RWPE1 (cell line): Measurements from ENCODE around the gene ZNF398.
A peak's percentile ranks its signal among the peaks of the same experiment; 100 is the strongest.

Experiments used
- CTCF ChIA-PET: fragments of 350-600 bp; sonication (Branson Sonifier 250); formaldehyde crosslinking; extraction: SDS; loops from one replicate; lab custom pipeline; 2021; lab: Yijun Ruan, JAX
- POLR2A ChIA-PET: fragments of 400-600 bp; formaldehyde crosslinking; extraction: SDS; loops from one replicate; lab custom pipeline; 2020; ENCODE audit warnings: antibody characterized with exemption; ENCODE audit not compliant: low non-redundant PET; lab: Yijun Ruan, JAX
- DNase-seq: peaks from one replicate; pipeline ENCODE4 v3.0.0; 2012; ENCODE audit warnings: low spot score
- H3K27ac ChIP-seq: fragments of 450-650 bp; 2 replicates; pipeline ENCODE4 v1.5.1; 2017
- TF ChIP-seq, protein P1 (sequence below): fragments of 450-650 bp; conservative IDR thresholded peaks from 2 replicates; pipeline ENCODE4 v1.5.1; 2017; ENCODE audit warnings: low read depth, mild to moderate bottlenecking

ZNF398 gene

DNA sequence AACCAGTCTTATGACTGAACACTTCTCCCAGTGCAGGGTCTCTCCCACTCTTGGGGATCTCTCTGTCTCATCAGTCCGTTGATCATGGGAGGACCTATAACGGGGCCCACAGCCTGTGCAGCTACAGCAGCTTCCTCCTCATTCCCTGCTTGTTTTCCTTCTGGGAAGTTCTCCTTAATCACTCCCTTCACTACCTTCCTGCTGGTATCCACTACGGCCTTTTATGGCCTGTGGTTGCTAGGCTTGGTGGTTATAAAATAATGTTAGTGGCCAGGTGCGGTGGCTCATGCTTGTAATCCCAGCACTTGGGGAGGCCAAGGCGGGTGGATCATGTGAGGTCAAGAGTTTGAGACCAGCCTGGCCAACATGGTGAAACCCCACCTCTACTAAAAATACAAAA lies 44.6 kb downstream of the ZNF398 start:
- no peak for DNase-seq
- no peak overlapping the region for H3K27ac ChIP-seq
- CTCF ChIA-PET = no interaction called here
- POLR2A ChIA-PET = no interaction called here
- TF ChIP-seq, protein P1, sequence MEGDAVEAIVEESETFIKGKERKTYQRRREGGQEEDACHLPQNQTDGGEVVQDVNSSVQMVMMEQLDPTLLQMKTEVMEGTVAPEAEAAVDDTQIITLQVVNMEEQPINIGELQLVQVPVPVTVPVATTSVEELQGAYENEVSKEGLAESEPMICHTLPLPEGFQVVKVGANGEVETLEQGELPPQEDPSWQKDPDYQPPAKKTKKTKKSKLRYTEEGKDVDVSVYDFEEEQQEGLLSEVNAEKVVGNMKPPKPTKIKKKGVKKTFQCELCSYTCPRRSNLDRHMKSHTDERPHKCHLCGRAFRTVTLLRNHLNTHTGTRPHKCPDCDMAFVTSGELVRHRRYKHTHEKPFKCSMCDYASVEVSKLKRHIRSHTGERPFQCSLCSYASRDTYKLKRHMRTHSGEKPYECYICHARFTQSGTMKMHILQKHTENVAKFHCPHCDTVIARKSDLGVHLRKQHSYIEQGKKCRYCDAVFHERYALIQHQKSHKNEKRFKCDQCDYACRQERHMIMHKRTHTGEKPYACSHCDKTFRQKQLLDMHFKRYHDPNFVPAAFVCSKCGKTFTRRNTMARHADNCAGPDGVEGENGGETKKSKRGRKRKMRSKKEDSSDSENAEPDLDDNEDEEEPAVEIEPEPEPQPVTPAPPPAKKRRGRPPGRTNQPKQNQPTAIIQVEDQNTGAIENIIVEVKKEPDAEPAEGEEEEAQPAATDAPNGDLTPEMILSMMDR = no peak

DNA sequence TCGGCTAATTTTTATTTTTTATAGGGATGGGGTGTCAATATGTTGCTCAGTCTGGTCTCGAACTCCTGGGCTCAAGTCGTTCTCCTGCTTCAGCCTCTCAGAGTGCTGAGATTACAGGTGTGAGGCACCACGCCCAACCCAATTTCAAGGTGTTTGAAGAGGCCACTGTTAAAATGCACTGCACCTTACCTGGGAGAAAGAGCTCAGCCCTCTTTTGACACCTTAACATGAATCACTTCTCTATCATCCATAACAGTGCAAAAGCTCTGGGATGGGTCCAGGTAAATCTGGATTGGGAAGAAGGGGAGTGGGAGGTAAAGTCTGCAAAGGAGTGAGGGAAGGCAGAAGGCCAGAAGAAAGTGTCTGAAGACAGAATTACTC lies 47.5 kb downstream of the ZNF398 start:
- no peak for DNase-seq
- TF ChIP-seq, protein P1 = no peak
- peak overlapping the region; percentile 95 for H3K27ac ChIP-seq
- POLR2A ChIA-PET = interaction anchor here (0.9 kb wide), 1 partner anchor 9 kb away, joined by 3 read pairs; no protein-coding TSS in a partner anchor
- CTCF ChIA-PET = interaction anchor here (1.0 to 1.4 kb wide), 3 partner anchors 12 to 69 kb away, joined by 3 to 5 read pairs (median 5); partner anchors contain the start of genes ZNF425 and ZNF783

DNA sequence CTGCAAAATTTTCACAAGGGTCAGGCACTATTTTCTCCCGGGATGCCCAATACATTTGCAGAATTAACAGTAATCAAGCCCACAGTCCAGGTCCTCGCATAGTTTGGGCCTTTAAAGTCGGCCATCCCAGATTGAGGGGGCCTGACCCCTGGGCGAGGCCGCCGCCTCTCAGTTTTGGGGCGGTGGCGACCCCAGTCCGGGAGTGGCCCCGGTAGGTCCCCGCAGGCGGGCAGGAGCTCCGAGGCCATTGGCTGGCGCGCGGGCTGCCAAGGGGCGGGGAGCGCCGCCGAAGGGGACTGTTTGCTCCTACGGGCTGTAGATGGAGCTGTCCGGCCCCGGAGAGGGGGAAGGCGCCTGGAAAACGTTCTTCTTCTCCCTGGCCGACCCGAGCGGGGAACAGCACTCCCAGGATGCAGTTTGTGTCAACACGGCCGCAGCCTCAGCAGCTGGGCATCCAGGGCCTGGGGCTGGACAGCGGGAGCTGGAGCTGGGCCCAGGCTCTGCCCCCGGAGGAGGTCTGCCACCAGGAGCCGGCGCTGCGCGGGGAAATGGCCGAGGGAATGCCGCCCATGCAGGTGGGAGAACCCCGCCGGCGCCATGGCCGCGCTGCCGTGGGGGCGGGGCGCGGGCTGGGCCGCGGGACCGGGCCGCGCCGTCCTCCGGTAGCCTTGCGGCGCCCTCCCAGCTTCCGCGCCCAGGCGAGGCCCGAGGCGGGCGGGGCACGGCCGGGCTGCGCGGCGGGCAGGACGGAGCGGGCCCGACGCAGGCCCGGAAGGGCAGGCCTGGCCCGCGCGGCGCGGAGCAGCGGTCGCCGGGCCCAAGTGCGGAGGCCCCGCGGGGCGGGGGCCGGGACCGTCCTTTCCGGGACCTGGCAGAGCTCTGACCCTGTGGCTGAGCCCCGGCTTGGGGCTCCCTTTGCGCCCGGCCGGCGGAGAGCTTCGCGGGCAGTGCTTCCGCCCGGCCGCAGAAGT lies 48.2 kb downstream of the ZNF398 start, which contains the start of gene ZNF282:
Gene ZNF282 (plus strand): TSS at position 367 of the 971 bp plus-strand sequence. CDS start 44 bp downstream, at position 411.
- DNase-seq = peak; percentile 89
- ChIA-PET CTCF (interaction anchor here (1.0 to 1.4 kb wide), 3 partner anchors 13 to 70 kb away, joined by 3 to 5 read pairs (median 5); partner anchors contain the start of genes ZNF425 and ZNF783), POLR2A (interaction anchor here (0.9 kb wide), 1 partner anchor 9 kb away, joined by 3 read pairs; no protein-coding TSS in a partner anchor)
- TF ChIP-seq, protein P1 = peak; percentile 92
- H3K27ac ChIP-seq = peak within 1 kb of the TSS; percentile 95

DNA sequence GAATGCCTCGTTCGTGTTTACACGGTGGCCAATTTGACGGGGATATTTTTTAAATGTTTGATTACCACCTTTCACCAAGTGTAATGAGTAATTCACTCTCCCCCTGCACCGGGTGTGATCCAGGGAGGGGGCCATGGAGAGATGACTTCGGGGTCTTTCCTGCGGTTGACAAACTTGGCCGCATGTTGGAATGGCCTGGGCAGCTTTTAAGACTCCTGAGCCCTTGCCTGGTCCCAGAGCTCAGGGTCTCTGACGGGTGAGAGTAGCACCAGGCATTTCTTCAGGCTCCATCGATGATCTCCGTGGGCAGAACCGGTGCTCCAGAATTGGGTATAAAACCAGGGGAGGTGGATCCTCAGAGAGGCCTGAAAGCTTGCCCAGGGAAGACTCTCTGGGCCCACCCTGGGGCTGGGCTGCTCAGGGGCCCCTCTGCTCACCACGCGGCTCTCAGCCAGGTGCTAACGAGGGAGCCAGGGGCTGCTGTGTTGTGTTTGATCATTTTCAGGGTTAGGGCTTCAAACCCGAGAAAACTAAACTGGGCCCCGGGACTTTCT lies 49.0 kb downstream of the ZNF398 start:
- peak overlapping the region; percentile 95 for H3K27ac ChIP-seq
- DNase-seq = no peak
- ChIA-PET POLR2A (no interaction called here), CTCF (interaction anchor here (1.4 kb wide), 1 partner anchor 66 kb away, joined by 5 read pairs; the partner anchor contains the start of gene ZNF783)
- TF ChIP-seq, protein P1 = no peak

DNA sequence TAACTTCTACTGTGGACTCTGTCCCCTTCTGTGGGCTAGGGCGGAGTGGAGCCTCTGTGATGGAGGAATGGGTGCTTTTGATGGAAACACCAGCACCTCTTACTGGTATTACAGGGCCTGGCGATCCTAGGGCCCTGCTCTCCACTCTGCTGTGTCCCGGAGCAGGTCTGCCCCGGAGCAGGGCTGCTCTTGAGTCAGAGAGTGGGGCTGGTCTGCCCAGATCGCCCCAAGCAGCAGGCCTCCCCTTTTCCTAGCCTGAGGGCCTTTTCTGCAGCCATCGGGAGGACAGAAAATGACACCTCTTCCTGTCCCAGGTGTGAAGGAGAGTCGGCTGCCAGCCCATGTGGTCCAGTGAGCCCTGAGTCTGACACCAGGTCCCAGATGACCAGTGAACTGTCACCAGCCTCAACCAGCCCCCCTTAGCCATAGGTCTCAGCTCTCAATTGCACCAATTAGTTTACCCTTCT lies 49.5 kb downstream of the ZNF398 start:
- ChIA-PET POLR2A (no interaction called here), CTCF (no interaction called here)
- TF ChIP-seq, protein P1 = no peak
- DNase-seq = no peak
- H3K27ac ChIP-seq = peak overlapping the region; percentile 95

DNA sequence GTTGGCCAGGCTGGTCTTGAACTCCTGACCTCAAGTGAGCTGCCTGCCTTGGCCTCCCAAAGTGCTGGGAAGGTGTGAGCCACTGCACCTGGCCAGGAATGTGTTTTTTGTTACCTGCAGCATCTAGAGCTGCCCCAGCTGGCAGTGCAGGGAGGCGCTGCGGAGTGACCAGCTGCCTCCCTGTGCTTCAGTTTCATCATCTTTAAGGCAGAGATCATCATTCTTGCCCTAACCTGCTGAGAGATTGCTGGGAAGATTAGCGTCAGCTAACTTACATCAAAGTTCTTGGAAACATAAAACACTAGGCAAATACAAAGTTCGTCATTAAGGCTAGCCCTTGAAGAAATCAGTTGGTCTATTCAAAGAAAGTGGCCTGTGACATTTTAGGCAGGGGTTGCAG lies 50.4 kb downstream of the ZNF398 start:
- ChIA-PET CTCF (no interaction called here), POLR2A (no interaction called here)
- TF ChIP-seq, protein P1 = no peak
- DNase-seq = no peak
- peak overlapping the region; percentile 95 for H3K27ac ChIP-seq
